Mesendoderm (in vitro differentiated cells): ENCODE measurements around the gene IFNA21.
"Not testable (repeated sequence)": the region's sequence is repeated elsewhere in the genome, so short reads cannot be mapped to it uniquely, and the experiment has no call there.

Experiments
- DNase-seq: peaks from one replicate; pipeline ENCODE4 v3.0.0; 2013
- H2AK5ac ChIP-seq: 2 replicates; pipeline ENCODE4 v1.6.1; 2013; ENCODE audit warnings: low read length, inconsistent platforms
- H2BK120ac ChIP-seq: 2 replicates; pipeline ENCODE4 v1.6.1; 2013; ENCODE audit warnings: low read depth, mild to moderate bottlenecking, low read length, moderate library complexity, mixed read lengths
- H2BK15ac ChIP-seq: replicated peaks from 2 replicates; pipeline ENCODE4 v1.6.1; 2013; ENCODE audit warnings: low read depth, mild to moderate bottlenecking, moderate library complexity
- H2BK5ac ChIP-seq: 2 replicates; pipeline ENCODE4 v1.6.1; 2013; ENCODE audit warnings: low read length, inconsistent platforms
- H3K18ac ChIP-seq: 2 replicates; pipeline ENCODE4 v1.6.1; 2013; ENCODE audit warnings: mild to moderate bottlenecking, low read length, mixed read lengths
- H3K23ac ChIP-seq: one replicate; pipeline ENCODE4 v1.6.1; 2013; ENCODE audit warnings: low read length
- H3K27ac ChIP-seq: 2 replicates; pipeline ENCODE4 v1.5.1; 2013; ENCODE audit warnings: low read depth, mild to moderate bottlenecking, inconsistent platforms, low read length, moderate library complexity
- H3K27me3 ChIP-seq: 2 replicates; pipeline ENCODE4 v1.6.1; 2013; ENCODE audit warnings: low read length, control low read depth, mild to moderate bottlenecking, inconsistent platforms; ENCODE audit not compliant: insufficient read depth, poor library complexity
- H3K36me3 ChIP-seq: 2 replicates; pipeline ENCODE4 v1.6.1; 2013; ENCODE audit warnings: low read length, inconsistent platforms; ENCODE audit not compliant: control insufficient read depth, insufficient read depth
- H3K4ac ChIP-seq: one replicate; pipeline ENCODE4 v1.6.1; 2013; ENCODE audit warnings: low read depth, mild to moderate bottlenecking, low read length, moderate library complexity
- H3K4me1 ChIP-seq: 2 replicates; pipeline ENCODE4 v1.6.1; 2013; ENCODE audit warnings: low read depth, low read length, inconsistent platforms; ENCODE audit not compliant: control insufficient read depth
- H3K4me2 ChIP-seq: 2 replicates; pipeline ENCODE4 v1.6.1; 2013; ENCODE audit warnings: low read length
- H3K4me3 ChIP-seq: 2 replicates; pipeline ENCODE4 v1.5.1; 2013; ENCODE audit warnings: mild to moderate bottlenecking, low read length
- H3K56ac ChIP-seq: one replicate; pipeline ENCODE4 v1.6.1; 2013; ENCODE audit warnings: low read length
- H3K79me1 ChIP-seq: 2 replicates; pipeline ENCODE4 v1.6.1; 2013; ENCODE audit warnings: low read length, inconsistent platforms
- H3K79me2 ChIP-seq: 2 replicates; pipeline ENCODE4 v1.6.1; 2013; ENCODE audit warnings: mild to moderate bottlenecking, low read length; ENCODE audit not compliant: control insufficient read depth, insufficient read depth
- H3K9ac ChIP-seq: 2 replicates; pipeline ENCODE4 v1.6.1; 2013; ENCODE audit warnings: low read length, inconsistent platforms
- H4K5ac ChIP-seq: one replicate; pipeline ENCODE4 v1.6.1; 2013; ENCODE audit warnings: low read length
- H4K8ac ChIP-seq: one replicate; pipeline ENCODE4 v1.6.1; 2013; ENCODE audit warnings: low read depth, mild to moderate bottlenecking, control low read depth, low read length, moderate library complexity
- WGBS: extraction: QIAGEN DNeasy Blood & Tissue Kit; methylation state at CpG from one replicate; pipeline ENCODE4 v1.1.7; 2013; ENCODE audit warnings: low lambda C conversion rate, missing lambda C conversion rate; ENCODE audit not compliant: insufficient coverage; ENCODE audit errors: extremely low coverage; 5-methylcytosine and 5-hydroxymethylcytosine counted together

IFNA21 gene

DNA sequence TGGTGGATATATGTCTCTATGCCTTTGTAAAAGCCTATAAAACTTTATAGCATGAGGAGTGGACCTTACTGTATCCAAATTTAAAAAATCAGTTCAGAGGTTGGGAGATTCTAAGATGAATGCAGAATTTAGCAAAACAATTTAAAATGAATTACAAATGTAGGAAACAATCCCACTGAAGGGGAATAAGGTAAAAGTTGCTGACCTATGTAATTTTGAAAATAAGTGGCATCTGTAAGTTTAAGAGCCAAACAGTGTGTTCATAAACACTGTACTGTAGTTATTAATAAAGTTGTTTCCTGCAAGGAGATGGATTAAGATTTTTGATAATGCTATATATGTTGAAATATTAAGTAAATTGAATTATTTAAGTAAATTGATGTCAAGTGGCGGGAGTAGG lies 29.4 kb downstream of the IFNA21 start:
- Histone ChIP-seq H4K5ac (no peak overlapping the region), H3K79me2 (no peaks in the 10 kb centered on the region), H3K18ac (no peak overlapping the region), H2BK15ac (no peak overlapping the region), H3K23ac (no peak overlapping the region), H3K4me2 (no peak overlapping the region), H3K27me3 (no peaks in the 10 kb centered on the region), H3K36me3 (no peaks in the 10 kb centered on the region), H3K4ac (no peak overlapping the region), H3K79me1 (no peaks in the 10 kb centered on the region), H3K4me3 (no peak overlapping the region), H3K9ac (no peak overlapping the region), H4K8ac (no peak overlapping the region), H3K56ac (no peak overlapping the region), H2BK120ac (no peak overlapping the region), H2BK5ac (no peak overlapping the region), H2AK5ac (no peak overlapping the region), H3K4me1 (no peaks in the 10 kb centered on the region), H3K27ac (no peak overlapping the region)
- 100% methylated on average over 1 of the region's 1 CpG for WGBS
- DNase-seq = no peak

DNA sequence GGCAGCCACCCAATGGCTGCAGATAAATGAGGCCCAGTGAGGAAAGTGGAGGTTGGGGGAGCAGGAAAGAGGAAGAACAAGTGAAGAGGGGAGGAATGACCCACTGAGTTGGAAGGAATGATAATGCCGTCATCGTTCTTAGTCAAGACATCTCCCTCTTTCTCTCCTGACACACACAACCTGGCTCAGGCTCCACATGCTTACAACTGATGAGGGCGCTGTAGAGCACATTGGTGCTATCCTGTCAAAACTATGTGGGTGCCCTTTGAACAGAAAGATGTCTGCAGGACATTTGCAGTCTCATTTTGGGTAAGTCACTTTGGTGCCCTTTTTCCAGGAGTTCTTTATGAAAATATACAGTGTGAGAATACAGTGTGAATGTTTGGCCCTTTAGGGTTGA lies 30.7 kb downstream of the IFNA21 start:
- no peaks in the 10 kb centered on the region for H3K4me1 ChIP-seq
- no peak overlapping the region for H3K27ac ChIP-seq
- no peak overlapping the region for H4K8ac ChIP-seq
- H3K4me2 ChIP-seq = no peak overlapping the region
- no peak overlapping the region for H3K56ac ChIP-seq
- H2BK15ac ChIP-seq = no peak overlapping the region
- no peak overlapping the region for H3K9ac ChIP-seq
- H3K4me3 ChIP-seq = no peak overlapping the region
- no peak for DNase-seq
- no peaks in the 10 kb centered on the region for H3K36me3 ChIP-seq
- no peak overlapping the region for H2BK120ac ChIP-seq
- no peaks in the 10 kb centered on the region for H3K27me3 ChIP-seq
- no peak overlapping the region for H3K4ac ChIP-seq
- H4K5ac ChIP-seq = no peak overlapping the region
- H2AK5ac ChIP-seq = no peak overlapping the region
- no CpG with 5 or more reads among the region's 3 CpGs for WGBS
- H3K23ac ChIP-seq = no peak overlapping the region
- H3K18ac ChIP-seq = no peak overlapping the region
- no peaks in the 10 kb centered on the region for H3K79me1 ChIP-seq
- H2BK5ac ChIP-seq = no peak overlapping the region
- no peaks in the 10 kb centered on the region for H3K79me2 ChIP-seq

DNA sequence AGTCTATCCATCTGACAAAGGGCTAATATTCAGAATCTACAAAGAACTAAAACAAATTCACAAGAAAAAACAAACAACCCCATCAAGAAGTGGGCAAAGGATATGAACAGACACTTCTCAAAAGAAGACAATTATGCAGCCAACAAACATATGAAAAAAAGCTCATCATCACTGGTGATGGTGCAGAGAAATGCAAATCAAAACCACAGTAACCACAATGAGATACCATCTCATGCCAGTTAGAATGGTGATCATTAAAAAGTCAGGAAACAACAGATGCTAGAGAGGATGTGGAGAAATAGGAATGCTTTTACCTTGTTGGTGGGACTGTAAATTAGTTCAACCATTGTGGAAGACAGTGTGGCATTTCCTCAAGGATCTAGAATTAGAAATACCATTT lies 38.3 kb downstream of the IFNA21 start:
- H3K4me2 ChIP-seq, H3K4me3 ChIP-seq, H3K4me1 ChIP-seq, H3K27ac ChIP-seq, H3K27me3 ChIP-seq, H3K56ac ChIP-seq, H2AK5ac ChIP-seq, H3K36me3 ChIP-seq, H3K79me1 ChIP-seq, H4K8ac ChIP-seq, H4K5ac ChIP-seq, H2BK120ac ChIP-seq, H3K23ac ChIP-seq, H3K9ac ChIP-seq, H3K18ac ChIP-seq, H3K79me2 ChIP-seq, H2BK15ac ChIP-seq, DNase-seq, H3K4ac ChIP-seq, H2BK5ac ChIP-seq: not testable (repeated sequence)

DNA sequence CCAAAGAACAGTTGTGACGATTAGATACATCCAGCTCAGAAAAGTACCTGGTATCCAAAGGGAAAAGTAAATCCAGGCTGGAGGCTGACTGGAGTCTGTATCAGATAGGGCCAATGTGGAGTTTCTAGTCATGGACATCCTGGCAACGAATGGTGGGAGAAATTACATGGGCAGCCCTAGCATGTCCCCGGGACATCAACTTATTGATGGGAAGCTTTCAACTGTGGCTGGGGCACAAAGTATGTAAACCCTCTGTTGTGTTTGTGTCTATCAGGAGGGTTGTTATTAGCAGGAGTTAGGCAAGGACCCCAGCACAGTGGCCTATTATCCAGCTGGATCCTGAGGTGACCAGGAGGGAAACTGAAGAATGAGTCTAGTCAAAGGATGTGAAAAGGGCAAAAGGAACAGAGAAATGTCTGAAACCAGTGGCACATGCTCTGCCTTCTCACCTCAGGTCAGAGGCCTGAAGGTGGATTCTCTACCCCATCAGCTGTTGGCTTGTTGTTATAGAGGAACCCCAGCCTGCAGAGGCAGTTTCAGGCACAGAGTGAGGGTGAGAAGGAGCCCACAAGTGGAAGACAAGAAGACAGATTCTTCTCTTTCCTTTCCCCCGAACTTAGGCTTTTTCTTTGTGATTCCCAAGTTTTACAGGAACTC lies 44.7 kb downstream of the IFNA21 start:
- no peak overlapping the region for H4K5ac ChIP-seq

DNA sequence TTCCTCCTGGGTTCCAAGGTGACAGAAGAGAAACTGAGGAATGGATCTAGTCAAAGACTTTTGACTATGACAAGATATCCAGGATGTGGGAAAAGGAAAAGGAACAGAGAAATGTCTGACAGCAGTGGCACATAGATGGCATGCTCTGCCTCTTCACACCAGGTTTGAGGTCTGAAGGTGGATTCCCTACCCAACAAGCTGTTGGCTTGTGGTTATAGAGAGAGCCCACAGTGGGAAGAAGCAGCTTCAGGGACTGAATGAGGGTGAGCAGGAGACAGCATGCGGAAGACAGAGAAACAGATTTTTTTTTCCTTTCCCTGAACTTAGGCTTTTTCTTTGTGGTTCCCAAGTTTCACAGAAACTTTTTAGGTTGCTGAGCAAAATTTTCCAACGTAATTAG lies 45.4 kb downstream of the IFNA21 start:
- Histone ChIP-seq H3K18ac (no peak overlapping the region), H3K9ac (no peak overlapping the region), H3K27ac (no peak overlapping the region), H3K4me2 (no peak overlapping the region), H3K4me3 (no peak overlapping the region), H4K8ac (no peak overlapping the region), H3K27me3 (no peaks in the 10 kb centered on the region), H3K4me1 (no peaks in the 10 kb centered on the region), H3K79me1 (no peaks in the 10 kb centered on the region), H2BK15ac (no peak overlapping the region), H2BK5ac (no peak overlapping the region), H3K79me2 (no peaks in the 10 kb centered on the region), H4K5ac (no peak overlapping the region), H2AK5ac (no peak overlapping the region), H2BK120ac (no peak overlapping the region), H3K23ac (no peak overlapping the region), H3K56ac (no peak overlapping the region), H3K4ac (no peak overlapping the region), H3K36me3 (no peaks in the 10 kb centered on the region)
- no peak for DNase-seq
- no CpG with 5 or more reads among the region's 2 CpGs for WGBS

More for the DNA sequence above, 44.7 kb downstream of the IFNA21 start:
- Histone ChIP-seq H3K4me3 (no peak overlapping the region), H3K27ac (no peak overlapping the region), H3K27me3 (no peaks in the 10 kb centered on the region), H3K23ac (no peak overlapping the region), H3K4me2 (no peak overlapping the region), H2BK5ac (no peak overlapping the region), H2BK120ac (no peak overlapping the region), H3K36me3 (no peaks in the 10 kb centered on the region), H3K4me1 (no peaks in the 10 kb centered on the region), H3K18ac (no peak overlapping the region), H2BK15ac (no peak overlapping the region), H3K79me2 (no peaks in the 10 kb centered on the region), H3K4ac (no peak overlapping the region), H3K79me1 (no peaks in the 10 kb centered on the region), H3K56ac (no peak overlapping the region), H2AK5ac (no peak overlapping the region), H4K8ac (no peak overlapping the region), H3K9ac (no peak overlapping the region)
- no peak for DNase-seq
- WGBS = no CpG with 5 or more reads among the region's 4 CpGs

DNA sequence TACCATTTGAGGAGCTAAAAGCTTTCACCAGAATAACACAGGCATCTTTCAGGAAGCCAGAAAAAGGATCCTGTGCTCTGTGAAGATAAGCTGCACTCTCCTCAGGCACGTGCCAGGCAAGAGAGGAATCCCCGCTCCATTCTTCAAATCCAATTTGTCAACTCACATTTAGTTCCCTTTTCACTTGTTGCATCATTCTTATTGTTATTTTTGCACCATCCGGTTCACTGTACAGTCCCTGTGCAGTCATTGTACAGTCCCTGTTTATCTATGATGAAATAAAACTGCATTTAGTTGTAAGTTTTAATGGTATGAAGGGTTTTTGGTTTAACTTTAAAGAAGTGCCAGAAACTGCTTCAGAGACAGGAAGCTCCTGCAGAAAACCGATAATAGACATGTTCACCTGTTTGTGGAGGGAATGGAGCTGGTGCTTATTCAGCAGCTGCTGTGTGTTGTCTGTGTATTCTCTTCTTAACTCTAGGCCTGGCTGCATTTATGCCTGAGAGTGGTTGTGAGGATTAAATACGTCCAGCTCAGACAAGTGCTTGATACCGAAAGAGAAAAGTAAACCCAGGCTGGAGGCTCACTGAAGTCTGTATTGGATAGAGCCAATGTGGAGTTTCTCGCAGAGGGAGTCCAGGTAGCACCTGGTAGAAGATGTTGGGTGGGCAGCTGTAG lies 47.2 kb downstream of the IFNA21 start:
- H3K9ac ChIP-seq = no peak overlapping the region
- no peak overlapping the region for H3K23ac ChIP-seq
- no peak for DNase-seq

More for the DNA sequence above, 47.2 kb downstream of the IFNA21 start:
- Histone ChIP-seq H3K36me3 (no peaks in the 10 kb centered on the region), H3K4me2 (no peak overlapping the region), H4K8ac (no peak overlapping the region), H3K4me1 (no peaks in the 10 kb centered on the region), H2BK120ac (no peak overlapping the region), H2BK15ac (no peak overlapping the region), H2BK5ac (no peak overlapping the region), H3K79me2 (no peaks in the 10 kb centered on the region), H3K4ac (no peak overlapping the region), H3K56ac (no peak overlapping the region), H3K4me3 (no peak overlapping the region), H2AK5ac (no peak overlapping the region), H3K27me3 (no peaks in the 10 kb centered on the region), H3K79me1 (no peaks in the 10 kb centered on the region), H3K18ac (no peak overlapping the region), H4K5ac (no peak overlapping the region), H3K27ac (no peak overlapping the region)
- no CpG with 5 or more reads among the region's 7 CpGs for WGBS
